ENCODE data around the gene ITPR3.

Gene ITPR3

GRCh38 chr6:33732817-33733708 is 111.9 kb downstream of the ITPR3 start:
- TF ChIP-seq ZFX (IDR thresholded peaks at IDR 0.05) = no peak
- no peak for TF ChIP-seq CTCF (conservative IDR thresholded peaks at IDR 0.05)
- H3K27ac ChIP-seq = peak overlapping the region; percentile 99

GRCh38 chr6:33733709-33734007 is 112.5 kb downstream of the ITPR3 start:
- peak overlapping the region; percentile 99 for H3K27ac ChIP-seq
- TF ChIP-seq CTCF (conservative IDR thresholded peaks at IDR 0.05) = no peak
- TF ChIP-seq ZFX (IDR thresholded peaks at IDR 0.05) = no peak

DNA sequence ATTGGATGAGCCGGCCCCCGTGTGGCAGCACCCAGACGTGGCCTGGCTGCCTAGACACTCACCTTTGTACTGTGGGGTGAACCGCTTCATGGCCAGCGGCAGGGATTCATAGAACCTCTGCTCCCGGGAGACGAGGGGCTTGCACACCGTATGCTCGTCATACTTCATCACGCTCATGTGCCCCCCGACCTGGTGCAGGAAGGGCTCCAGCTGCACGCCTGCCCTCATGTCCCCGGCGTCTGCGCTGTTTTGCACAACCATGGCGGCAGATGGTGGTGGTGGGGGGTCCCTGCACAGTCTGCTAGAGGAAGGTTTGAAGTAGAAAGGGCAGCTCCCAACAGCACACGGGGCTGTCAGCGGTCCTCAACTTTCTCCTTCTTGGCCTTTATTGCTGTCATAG is 114.1 kb downstream of the ITPR3 start:
- no peak overlapping the region; the same call in 1 of the 2 replicates for H3K27ac ChIP-seq
- TF ChIP-seq ZFX (IDR thresholded peaks at IDR 0.05) = no peak
- no peak for TF ChIP-seq CTCF (conservative IDR thresholded peaks at IDR 0.05)

DNA sequence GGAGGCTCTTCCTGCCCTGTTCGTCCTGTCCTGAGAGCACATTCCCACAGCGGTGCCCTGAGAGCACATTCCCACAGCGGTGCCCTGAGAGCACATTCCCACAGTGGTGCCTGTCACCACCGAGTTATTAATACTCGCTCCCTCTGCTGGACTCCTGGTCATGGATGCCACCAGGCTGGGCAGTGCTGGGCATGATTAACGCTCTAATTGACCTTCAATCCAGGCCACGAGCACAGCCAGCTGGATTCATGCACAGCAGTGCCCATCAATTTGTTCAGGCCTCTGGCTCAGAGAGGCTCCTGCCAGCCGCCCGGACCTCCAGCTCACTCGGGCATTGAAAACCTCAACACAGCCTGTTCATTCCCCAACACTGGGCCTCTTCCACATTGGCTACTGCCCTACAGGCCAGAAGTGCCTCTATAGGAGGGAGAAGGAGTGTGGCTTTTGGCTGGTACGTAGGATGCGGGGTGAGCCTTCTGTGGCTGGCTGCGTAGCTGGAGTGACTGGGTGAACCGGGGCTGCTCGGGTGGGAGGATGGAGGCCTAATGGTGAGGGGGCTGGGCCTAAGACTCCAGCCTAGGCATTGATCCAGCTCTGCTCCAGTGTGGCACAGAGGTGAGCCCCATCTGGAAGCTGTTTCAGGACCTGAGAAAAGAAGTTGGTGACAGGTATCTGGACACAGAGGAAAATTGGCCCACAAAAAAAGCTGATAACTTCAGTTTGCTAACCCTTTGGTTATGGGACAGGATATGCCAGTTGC is 116.3 kb downstream of the ITPR3 start:
- H3K27ac ChIP-seq = no peak overlapping the region; the same call in 1 of the 2 replicates
- TF ChIP-seq CTCF (conservative IDR thresholded peaks at IDR 0.05) (no peak), ZFX (IDR thresholded peaks at IDR 0.05) (no peak; the same call in 1 of the 2 replicates)

DNA sequence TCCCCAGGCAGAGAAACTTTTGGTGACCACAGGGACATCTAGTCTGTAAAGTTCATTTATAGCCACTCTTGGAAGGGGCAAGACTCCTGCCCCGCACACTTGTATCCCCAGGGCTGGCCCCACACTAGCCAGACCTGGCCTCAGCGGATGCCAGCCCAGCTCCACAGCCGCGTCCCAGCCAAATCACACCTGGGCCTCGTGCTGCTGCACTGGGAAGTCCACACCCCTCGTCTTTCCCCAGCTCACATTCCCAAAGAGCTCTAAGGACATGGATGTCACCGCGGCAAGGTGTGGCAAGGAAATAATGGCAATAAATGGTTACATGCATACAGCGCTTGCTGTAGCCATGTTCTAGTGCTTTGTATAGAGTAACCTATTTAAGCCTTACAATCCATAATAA is 117.0 kb downstream of the ITPR3 start:
- no peak for TF ChIP-seq CTCF (conservative IDR thresholded peaks at IDR 0.05)
- no peak for TF ChIP-seq ZFX (IDR thresholded peaks at IDR 0.05)
- no peak overlapping the region for H3K27ac ChIP-seq

GRCh38 chr6:33738879-33739278 is 117.8 kb downstream of the ITPR3 start:
- TF ChIP-seq ZFX (IDR thresholded peaks at IDR 0.05) (no peak), CTCF (conservative IDR thresholded peaks at IDR 0.05) (no peak)
- no peak overlapping the region for H3K27ac ChIP-seq

DNA sequence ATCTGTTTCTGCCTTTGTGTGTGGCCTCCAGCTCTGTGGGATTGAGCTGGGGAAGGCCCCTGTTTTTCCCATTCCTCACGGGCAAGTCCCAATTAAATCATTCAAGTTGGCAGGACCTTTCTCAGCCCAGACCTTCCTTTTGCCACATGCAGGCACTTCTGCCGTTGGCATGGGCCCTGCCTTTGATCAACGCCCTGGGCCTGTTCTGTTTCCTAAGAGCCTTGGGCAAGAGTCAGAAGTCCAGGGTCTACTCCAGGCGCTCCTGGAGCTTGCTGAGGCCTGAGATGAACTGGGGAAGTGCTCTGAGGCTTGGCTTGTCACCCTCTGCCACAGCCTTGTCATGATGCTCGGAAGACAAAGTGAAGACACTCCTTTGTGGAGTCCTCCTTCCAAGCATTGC is 118.4 kb downstream of the ITPR3 start:
- TF ChIP-seq ZFX (IDR thresholded peaks at IDR 0.05) = no peak
- no peak for TF ChIP-seq CTCF (conservative IDR thresholded peaks at IDR 0.05)
- peak overlapping the region; percentile 9 for H3K27ac ChIP-seq

Data from C4-2B (cell line).